ENCODE measurements around the gene MAGED1.

DNA sequence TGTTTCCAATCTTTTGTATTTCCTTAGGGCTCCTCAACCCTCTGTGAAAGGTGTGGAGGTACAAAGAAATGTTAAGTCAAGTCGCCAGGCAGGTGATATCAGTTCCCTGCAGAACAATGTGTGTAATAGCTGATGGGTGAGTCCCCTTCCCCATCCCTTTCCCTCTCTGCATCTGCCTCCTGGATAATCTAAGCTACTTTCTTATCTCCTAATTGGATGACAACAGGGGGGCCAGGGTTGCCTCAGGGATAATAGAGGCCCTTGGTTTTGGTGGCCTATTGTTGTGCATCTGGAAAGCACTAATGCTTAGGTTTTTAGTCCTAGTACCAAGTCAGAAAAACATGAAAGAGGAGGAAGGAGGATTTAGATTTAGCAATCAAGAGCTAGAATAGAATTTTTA is 29.1 kb downstream of the MAGED1 start:
- TF ChIP-seq, protein P1, sequence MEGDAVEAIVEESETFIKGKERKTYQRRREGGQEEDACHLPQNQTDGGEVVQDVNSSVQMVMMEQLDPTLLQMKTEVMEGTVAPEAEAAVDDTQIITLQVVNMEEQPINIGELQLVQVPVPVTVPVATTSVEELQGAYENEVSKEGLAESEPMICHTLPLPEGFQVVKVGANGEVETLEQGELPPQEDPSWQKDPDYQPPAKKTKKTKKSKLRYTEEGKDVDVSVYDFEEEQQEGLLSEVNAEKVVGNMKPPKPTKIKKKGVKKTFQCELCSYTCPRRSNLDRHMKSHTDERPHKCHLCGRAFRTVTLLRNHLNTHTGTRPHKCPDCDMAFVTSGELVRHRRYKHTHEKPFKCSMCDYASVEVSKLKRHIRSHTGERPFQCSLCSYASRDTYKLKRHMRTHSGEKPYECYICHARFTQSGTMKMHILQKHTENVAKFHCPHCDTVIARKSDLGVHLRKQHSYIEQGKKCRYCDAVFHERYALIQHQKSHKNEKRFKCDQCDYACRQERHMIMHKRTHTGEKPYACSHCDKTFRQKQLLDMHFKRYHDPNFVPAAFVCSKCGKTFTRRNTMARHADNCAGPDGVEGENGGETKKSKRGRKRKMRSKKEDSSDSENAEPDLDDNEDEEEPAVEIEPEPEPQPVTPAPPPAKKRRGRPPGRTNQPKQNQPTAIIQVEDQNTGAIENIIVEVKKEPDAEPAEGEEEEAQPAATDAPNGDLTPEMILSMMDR (IDR thresholded peaks at IDR 0.05) = no peak
- no peak for TF ChIP-seq POLR2A (IDR thresholded peaks at IDR 0.05)
